Stomach smooth muscle (tissue), 2 donors: ENCODE data around the gene ZNF385B.

ENCODE experiments used
- H3K27ac ChIP-seq: one replicate; pipeline ENCODE4 v1.7.0; 2013; ENCODE audit warnings: mild to moderate bottlenecking, low read length, inconsistent platforms
- H3K27me3 ChIP-seq, 2 donors: one replicate each; pipeline ENCODE4 v1.7.0; 2013; ENCODE audit warnings: low read length in 2 of 2; ENCODE audit not compliant: insufficient read depth in 2 of 2, control insufficient read depth in 1 of 2
- H3K36me3 ChIP-seq, 2 donors: one replicate each; pipeline ENCODE4 v1.7.0; 2013; ENCODE audit warnings: low read length in 2 of 2; ENCODE audit not compliant: control insufficient read depth in 2 of 2, insufficient read depth in 2 of 2
- H3K4me1 ChIP-seq: one replicate; pipeline ENCODE4 v1.7.0; 2013; ENCODE audit warnings: low read length; ENCODE audit not compliant: control insufficient read depth, insufficient read depth
- H3K4me3 ChIP-seq, 2 donors: one replicate each; pipeline ENCODE4 v1.7.0; 2013; ENCODE audit warnings: low read length in 2 of 2
- H3K9ac ChIP-seq, 2 donors: one replicate each; pipeline ENCODE4 v1.7.0; 2013; ENCODE audit warnings: low read length in 2 of 2, mild to moderate bottlenecking in 1 of 2
- H3K9me3 ChIP-seq, 2 donors: one replicate each; pipeline ENCODE4 v1.7.0; 2013; ENCODE audit warnings: low read length in 2 of 2; ENCODE audit not compliant: control insufficient read depth in 2 of 2
- donor health status: healthy.
- donor health status: Pancreatic carcinoma.

ZNF385B gene

GRCh38 chr2:179655627-179656026 lies 205.8 kb downstream of the ZNF385B start:
- no peak overlapping the region for H3K4me3 ChIP-seq
- H3K36me3 ChIP-seq = no peaks in the 10 kb centered on the region

DNA sequence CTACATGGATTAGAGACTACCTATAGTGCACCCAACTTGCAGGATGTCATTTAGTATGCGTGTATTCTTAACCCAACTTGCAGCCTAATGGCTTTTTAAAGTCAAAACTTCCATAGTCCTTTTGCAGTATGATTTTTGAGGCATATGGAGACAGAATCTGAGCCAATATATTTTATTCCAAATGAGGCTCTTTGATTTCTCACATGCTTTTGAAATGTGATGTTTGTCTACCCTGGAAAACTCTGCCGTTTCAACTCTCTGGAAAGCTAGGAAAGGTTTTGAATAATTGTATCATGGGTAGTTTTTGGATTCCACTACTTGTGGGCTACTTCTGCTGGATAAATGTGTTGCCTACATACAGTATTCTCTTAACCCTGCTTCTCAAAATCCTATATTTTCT lies 206.6 kb downstream of the ZNF385B start:
- no peak overlapping the region for H3K27ac ChIP-seq
- H3K9ac ChIP-seq = no peak overlapping the region
- no peaks in the 10 kb centered on the region for H3K4me1 ChIP-seq
- H3K27me3 ChIP-seq = no peaks in the 10 kb centered on the region
- no peaks in the 10 kb centered on the region for H3K9me3 ChIP-seq
- no peaks in the 10 kb centered on the region for H3K36me3 ChIP-seq
- H3K4me3 ChIP-seq = no peak overlapping the region

More at GRCh38 chr2:179655627-179656026, 205.8 kb downstream of the ZNF385B start:
- H3K27me3 ChIP-seq = no peaks in the 10 kb centered on the region
- H3K27ac ChIP-seq = no peak overlapping the region
- H3K4me1 ChIP-seq = no peaks in the 10 kb centered on the region
- no peaks in the 10 kb centered on the region for H3K9me3 ChIP-seq
- no peak overlapping the region for H3K9ac ChIP-seq

GRCh38 chr2:179652296-179652695 lies 209.1 kb downstream of the ZNF385B start:
- no peak overlapping the region for H3K4me3 ChIP-seq
- H3K27ac ChIP-seq = no peak overlapping the region
- H3K36me3 ChIP-seq = no peaks in the 10 kb centered on the region
- H3K27me3 ChIP-seq = no peaks in the 10 kb centered on the region
- H3K4me1 ChIP-seq = no peaks in the 10 kb centered on the region
- H3K9me3 ChIP-seq = no peaks in the 10 kb centered on the region
- H3K9ac ChIP-seq = no peak overlapping the region

DNA sequence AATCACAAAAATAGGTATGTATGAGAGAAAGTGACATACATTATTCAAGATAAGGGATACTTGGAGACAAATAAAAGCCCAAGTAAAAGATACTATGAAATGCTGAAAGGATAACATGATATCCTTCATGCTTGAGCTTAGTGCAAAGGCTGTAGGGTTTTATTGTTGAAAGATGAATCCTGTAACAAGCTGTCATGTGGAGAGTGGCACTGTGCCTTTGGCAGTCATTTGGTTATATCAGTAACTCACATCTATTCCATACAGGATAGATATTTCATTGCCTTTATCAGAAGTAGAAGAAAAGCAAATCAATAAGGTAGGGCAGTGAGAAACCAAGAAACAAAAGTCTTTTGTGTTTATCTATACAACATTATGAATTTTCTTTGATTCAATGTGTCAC lies 211.0 kb downstream of the ZNF385B start:
- Histone ChIP-seq H3K9me3 (no peaks in the 10 kb centered on the region), H3K4me3 (no peak overlapping the region), H3K4me1 (no peaks in the 10 kb centered on the region), H3K27ac (no peak overlapping the region), H3K9ac (no peak overlapping the region), H3K36me3 (no peaks in the 10 kb centered on the region), H3K27me3 (no peaks in the 10 kb centered on the region)

GRCh38 chr2:179646862-179647587 lies 214.4 kb downstream of the ZNF385B start:
- Histone ChIP-seq H3K27me3 (no peaks in the 10 kb centered on the region), H3K4me1 (no peaks in the 10 kb centered on the region), H3K4me3 (no peak overlapping the region), H3K27ac (no peak overlapping the region), H3K9ac (no peak overlapping the region), H3K36me3 (no peaks in the 10 kb centered on the region), H3K9me3 (no peaks in the 10 kb centered on the region)

- no peaks in the 10 kb centered on the region for H3K36me3 ChIP-seq
- no peak overlapping the region for H3K9ac ChIP-seq
- no peaks in the 10 kb centered on the region for H3K4me1 ChIP-seq
- H3K4me3 ChIP-seq = no peak overlapping the region
- no peaks in the 10 kb centered on the region for H3K9me3 ChIP-seq
- no peak overlapping the region for H3K27ac ChIP-seq
- H3K27me3 ChIP-seq = no peaks in the 10 kb centered on the region
These were observed 215.1 kb downstream of the ZNF385B start for GRCh38 chr2:179646173-179646769.

- H3K4me1 ChIP-seq = no peaks in the 10 kb centered on the region
- H3K4me3 ChIP-seq = no peak overlapping the region
- H3K9me3 ChIP-seq = no peaks in the 10 kb centered on the region
- no peaks in the 10 kb centered on the region for H3K27me3 ChIP-seq
- no peak overlapping the region for H3K27ac ChIP-seq
- no peak overlapping the region for H3K9ac ChIP-seq
- H3K36me3 ChIP-seq = no peaks in the 10 kb centered on the region
These were observed 216.4 kb downstream of the ZNF385B start for GRCh38 chr2:179645047-179645446.

DNA sequence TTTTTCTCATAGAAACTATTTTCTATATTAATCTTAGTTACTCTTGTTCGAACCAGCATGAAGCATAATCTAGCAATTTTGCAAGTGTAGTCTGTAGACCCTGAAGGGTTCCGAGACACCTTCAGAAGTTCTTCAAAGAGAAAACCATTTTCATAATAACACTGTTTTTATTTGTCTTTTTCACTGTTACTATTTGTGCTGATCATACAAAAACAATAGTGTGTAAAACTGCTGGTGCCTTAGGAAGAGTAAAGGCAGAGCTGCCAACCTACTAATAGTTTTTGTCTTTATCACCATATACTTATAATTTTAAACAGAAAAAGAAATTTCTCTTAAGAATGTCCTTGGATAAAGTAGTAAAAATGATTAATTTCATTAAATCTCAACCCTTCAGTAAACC lies 218.9 kb downstream of the ZNF385B start:
- H3K36me3 ChIP-seq = no peaks in the 10 kb centered on the region
- H3K27ac ChIP-seq = no peak overlapping the region
- no peaks in the 10 kb centered on the region for H3K4me1 ChIP-seq
- no peak overlapping the region for H3K4me3 ChIP-seq
- no peaks in the 10 kb centered on the region for H3K27me3 ChIP-seq
- H3K9ac ChIP-seq = no peak overlapping the region
- no peaks in the 10 kb centered on the region for H3K9me3 ChIP-seq

DNA sequence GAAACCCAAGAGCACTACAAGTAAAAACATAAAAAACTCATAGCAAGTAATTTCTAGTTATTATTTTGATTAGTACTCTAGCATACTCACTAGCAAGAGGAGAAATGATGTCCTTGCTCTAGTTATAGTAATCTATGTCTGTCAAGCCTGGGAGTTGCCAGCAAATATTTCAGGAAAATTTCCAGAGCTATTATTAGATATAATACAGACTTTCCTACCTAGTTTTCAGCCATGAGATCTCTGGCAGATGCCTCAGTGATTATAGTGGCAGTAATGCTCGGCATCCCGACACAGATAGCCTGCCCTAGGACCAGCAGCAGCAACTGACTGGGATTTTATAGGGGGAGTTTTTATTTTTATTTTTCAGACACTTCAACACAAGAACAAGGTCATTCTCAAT lies 224.4 kb downstream of the ZNF385B start:
- no peaks in the 10 kb centered on the region for H3K9me3 ChIP-seq
- H3K4me1 ChIP-seq = no peaks in the 10 kb centered on the region
- H3K36me3 ChIP-seq = no peaks in the 10 kb centered on the region
- no peak overlapping the region for H3K4me3 ChIP-seq
- no peak overlapping the region for H3K27ac ChIP-seq
- H3K27me3 ChIP-seq = no peaks in the 10 kb centered on the region
- H3K9ac ChIP-seq = no peak overlapping the region

DNA sequence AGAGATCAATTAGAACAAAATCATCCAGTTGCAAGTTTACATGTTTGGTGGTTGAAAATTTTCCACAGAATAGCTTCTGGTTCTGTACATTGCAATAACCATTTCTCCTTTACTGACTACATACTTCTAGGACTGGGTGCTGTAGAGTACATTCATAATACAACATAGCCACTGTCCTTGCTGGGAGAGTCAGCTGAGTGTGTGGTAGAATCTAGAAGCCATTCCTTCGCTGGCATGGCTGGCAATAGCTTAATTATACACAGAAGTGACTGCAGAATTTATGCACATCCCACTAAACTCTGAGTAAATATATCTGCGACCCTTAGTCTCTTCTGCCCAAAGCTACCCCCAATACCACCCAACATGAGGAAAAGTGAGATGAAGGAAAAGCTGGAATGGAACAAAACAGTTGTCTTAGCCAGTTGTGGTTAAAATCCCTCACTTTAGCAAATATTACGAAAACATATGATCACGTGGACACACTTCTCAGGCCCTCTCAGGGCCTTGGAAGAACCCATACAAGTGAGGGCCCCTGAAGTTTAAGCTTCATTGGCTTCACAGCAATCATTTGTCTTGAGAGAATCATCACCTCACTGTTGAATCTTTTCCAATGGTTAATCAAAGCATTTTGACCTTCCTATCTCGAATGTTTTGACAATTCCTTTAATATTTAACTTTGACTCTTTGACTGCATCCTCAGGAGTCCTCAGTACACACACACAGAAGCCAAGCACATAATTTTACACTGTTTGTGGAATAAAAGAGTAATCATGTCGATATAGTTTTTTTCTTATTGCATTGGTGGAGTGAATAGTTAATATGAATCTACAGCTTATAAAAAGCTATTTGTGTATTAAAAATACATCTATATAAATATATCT lies 225.1 kb downstream of the ZNF385B start:
- Histone ChIP-seq H3K9ac (no peak overlapping the region), H3K27me3 (no peaks in the 10 kb centered on the region), H3K36me3 (no peaks in the 10 kb centered on the region), H3K4me3 (no peak overlapping the region), H3K9me3 (no peaks in the 10 kb centered on the region), H3K4me1 (no peaks in the 10 kb centered on the region), H3K27ac (no peak overlapping the region)
